GM12865 (cell line): Measurements from ENCODE around the gene ARMC7.
A peak's percentile ranks its signal among the peaks of the same experiment; 100 is the strongest.

Source experiments
- DNase-seq: peaks from one replicate; pipeline ENCODE4 v3.0.0; 2010; ENCODE audit warnings: low read depth
- H3K4me3 ChIP-seq: 2 replicates; pipeline ENCODE4 v1.5.1; 2011; ENCODE audit warnings: mild to moderate bottlenecking, low read depth, low read length, control low read depth
- TF ChIP-seq, protein P1 (sequence below): IDR thresholded peaks from 2 replicates; pipeline ENCODE4 v1.5.1; 2011; ENCODE audit warnings: low read length, control low read depth, low read depth, inconsistent platforms; ENCODE audit not compliant: insufficient read depth; ENCODE audit errors: missing control alignments

ARMC7 gene

GRCh38 chr17:75073618-75074047 lies 36.1 kb upstream of the ARMC7 start:
- no peak for DNase-seq
- H3K4me3 ChIP-seq = no peak overlapping the region
- TF ChIP-seq, protein P1, sequence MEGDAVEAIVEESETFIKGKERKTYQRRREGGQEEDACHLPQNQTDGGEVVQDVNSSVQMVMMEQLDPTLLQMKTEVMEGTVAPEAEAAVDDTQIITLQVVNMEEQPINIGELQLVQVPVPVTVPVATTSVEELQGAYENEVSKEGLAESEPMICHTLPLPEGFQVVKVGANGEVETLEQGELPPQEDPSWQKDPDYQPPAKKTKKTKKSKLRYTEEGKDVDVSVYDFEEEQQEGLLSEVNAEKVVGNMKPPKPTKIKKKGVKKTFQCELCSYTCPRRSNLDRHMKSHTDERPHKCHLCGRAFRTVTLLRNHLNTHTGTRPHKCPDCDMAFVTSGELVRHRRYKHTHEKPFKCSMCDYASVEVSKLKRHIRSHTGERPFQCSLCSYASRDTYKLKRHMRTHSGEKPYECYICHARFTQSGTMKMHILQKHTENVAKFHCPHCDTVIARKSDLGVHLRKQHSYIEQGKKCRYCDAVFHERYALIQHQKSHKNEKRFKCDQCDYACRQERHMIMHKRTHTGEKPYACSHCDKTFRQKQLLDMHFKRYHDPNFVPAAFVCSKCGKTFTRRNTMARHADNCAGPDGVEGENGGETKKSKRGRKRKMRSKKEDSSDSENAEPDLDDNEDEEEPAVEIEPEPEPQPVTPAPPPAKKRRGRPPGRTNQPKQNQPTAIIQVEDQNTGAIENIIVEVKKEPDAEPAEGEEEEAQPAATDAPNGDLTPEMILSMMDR = no peak

GRCh38 chr17:75074532-75074931 lies 35.2 kb upstream of the ARMC7 start:
- H3K4me3 ChIP-seq = no peak overlapping the region
- no peak for DNase-seq
- TF ChIP-seq, protein P1 = no peak

DNA sequence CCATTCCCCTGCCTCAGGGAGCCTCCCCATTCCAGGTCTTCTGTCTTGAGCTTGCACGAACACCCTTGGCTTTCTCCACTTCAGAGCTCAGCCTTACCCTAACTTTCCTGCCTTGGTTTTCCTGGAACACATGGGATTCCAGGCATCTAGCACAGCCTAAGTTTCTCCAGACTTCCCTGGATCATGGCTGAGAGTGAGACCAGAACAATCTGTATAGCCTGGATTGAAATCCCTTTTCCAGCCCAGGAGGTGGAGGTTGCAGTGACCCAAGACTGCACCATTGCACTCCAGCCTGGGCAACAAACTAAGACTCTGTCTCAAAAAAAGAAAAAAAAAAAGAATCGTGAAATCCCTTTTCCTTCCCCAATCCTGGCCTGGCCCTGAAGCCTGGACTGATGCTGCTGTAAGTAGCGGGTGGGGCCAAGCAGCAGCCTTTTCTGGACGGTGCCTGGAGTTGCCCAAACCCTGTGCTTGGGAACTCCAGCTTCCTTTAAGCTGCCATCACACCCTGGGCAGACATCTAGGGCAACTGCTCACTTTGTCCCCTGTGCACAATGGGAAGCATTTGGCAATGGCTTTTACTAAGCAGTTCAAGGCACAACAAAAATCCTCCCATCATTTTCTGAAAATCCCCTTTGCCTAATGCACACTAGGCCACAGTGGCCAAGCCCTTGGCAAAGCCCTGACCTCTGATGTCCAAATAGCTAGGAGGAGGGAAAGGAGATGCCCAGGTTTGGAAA lies 34.0 kb upstream of the ARMC7 start:
- no peak for DNase-seq
- H3K4me3 ChIP-seq = no peak overlapping the region
- TF ChIP-seq, protein P1 = no peak

DNA sequence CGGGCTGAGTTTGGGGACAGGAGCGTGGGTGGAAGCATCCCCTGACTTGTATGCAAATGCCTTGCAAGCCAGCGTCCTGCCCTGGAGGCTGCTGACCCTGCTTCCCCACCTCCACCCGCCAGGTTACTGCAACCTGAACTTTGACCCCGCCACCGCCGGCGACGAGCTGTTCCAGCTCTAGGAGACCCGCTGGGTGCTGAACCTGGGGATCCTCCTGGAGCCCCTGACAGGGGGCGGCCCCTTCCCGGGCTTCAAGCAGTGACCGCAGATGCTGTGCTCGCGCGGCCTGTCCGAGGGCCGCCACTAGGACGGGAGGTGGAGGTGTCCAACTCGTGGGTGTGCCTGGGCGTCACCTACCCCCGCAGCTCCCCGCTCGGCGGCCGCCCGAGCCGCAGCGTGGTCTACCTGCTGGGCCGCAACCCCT lies 32.7 kb upstream of the ARMC7 start:
- no peak for DNase-seq
- H3K4me3 ChIP-seq = peak overlapping the region; percentile 63
- TF ChIP-seq, protein P1 = no peak

DNA sequence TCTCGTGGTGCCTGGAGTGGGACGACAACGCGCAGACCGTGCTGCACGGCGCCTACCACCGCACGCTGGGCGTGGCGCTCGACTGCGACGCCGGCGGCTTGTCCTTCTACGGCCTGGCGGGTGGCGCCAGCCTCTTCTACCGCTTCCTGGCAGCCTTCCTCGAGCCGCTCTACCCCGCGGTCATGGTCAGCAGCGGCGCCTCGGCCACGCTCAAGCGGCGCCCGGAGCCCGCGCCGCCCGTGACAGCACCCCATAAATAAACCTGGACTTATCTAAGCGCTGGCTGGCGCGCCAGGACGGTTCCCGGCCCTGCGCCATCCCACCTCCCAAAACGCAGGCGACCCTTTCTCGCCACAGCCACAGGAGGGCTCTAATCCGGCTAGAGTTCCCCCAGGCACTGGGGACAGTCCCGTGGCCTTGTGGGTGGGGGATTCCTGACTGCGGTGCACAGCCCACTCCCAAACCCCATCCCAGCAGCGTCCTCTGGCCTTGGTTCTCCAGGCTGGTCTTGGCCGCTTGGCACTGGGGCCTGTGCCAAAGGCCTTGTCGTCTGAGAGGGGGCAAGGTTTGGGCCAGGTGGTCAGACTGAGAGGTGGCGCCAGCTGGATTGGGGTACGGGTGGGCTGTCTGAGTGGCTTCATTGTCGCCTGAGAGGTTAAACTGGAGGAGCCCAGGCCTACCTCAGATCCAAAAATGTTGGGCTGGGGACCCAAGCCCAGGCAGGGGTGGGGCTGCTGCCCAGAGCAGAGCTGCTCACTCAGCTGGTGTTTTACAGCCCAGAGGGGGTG lies 32.1 kb upstream of the ARMC7 start:
- TF ChIP-seq, protein P1 = peak; percentile 11

DNA sequence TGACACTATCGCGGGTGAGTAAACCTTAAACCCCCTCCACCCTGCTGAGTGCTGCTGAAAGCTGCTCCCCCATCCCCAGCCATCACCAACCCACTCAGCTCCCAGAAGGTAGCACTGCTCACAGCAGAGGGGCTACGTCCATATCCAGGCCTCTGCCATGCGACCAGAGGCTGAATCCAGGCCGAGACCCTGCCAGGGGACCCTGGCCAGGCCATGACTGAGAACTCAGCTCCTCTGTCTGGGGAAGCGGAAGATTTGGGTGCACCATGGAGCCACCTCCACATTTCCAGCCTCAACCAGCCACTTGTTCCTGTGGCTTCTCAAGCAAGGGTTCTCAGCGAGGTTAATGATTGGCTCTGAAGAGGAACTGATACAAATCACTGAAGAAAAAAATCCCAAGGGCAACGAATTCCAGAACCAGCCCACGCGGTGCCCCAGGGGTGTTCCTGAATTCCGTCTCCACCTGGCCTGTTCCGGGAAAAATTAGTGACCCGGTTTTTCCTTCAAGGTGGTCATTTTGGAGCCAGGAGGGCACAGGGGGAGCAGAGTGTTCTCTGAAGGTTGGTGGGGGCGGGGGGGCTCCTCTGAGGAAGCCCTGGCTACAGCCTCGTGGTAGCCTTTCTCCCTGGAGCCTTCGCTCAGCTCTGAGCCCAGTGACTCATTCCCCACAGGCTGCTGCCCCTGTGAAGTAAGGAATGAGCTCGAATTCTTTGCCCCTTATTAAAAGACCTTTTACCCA lies 31.3 kb upstream of the ARMC7 start:
- H3K4me3 ChIP-seq = peak overlapping the region; percentile 63
- TF ChIP-seq, protein P1 = no peak
- DNase-seq = peak; percentile 21

More for the DNA sequence above, 32.1 kb upstream of the ARMC7 start:
- peak; percentile 84 for DNase-seq
- peak overlapping the region; percentile 63 for H3K4me3 ChIP-seq
